CD4-positive, CD25-positive, alpha-beta regulatory T cell (primary cell): ENCODE results near the gene GFI1B. TPM values are rescaled to one million over a fixed set of nuclear protein-coding genes. Genes with fewer than 3 reads are reported as not detected.

Source experiments
- ATAC-seq, 2 donors: fragments of 150-1000 bp; cut with Tn5 transposase; one replicate each; pipeline ENCODE4 v1.10.0; 2021; ENCODE audit warnings: low read depth in 2 of 2, moderate number of reproducible peaks in 2 of 2, moderate library complexity in 1 of 2
- DNase-seq, 3 donors: peaks; one replicate each; pipeline versions ENCODE4 v3.0.0 to v3.0.0-alpha.2; 2012 to 2022; ENCODE audit warnings: mixed read lengths in 1 of 3
- H3K27ac ChIP-seq: one replicate; pipeline ENCODE4 v1.7.0; 2013; ENCODE audit warnings: mild to moderate bottlenecking, low read length; ENCODE audit not compliant: insufficient read depth, poor library complexity, severe bottlenecking
- H3K27me3 ChIP-seq: one replicate; pipeline ENCODE4 v1.7.0; 2013; ENCODE audit warnings: low read length; ENCODE audit not compliant: control insufficient read depth, insufficient read depth
- H3K36me3 ChIP-seq: one replicate; pipeline ENCODE4 v1.7.0; 2013; ENCODE audit warnings: mild to moderate bottlenecking, low read length, moderate library complexity; ENCODE audit not compliant: control insufficient read depth, insufficient read depth
- H3K4me1 ChIP-seq: 2 replicates; pipeline ENCODE4 v1.7.0; 2013; ENCODE audit warnings: mild to moderate bottlenecking, low read length; ENCODE audit not compliant: insufficient read depth, control insufficient read depth, poor library complexity, severe bottlenecking
- H3K4me3 ChIP-seq: one replicate; pipeline ENCODE4 v1.7.0; 2013; ENCODE audit warnings: low read depth, mild to moderate bottlenecking, low read length, moderate library complexity
- H3K9me3 ChIP-seq, 2 experiments: 1 replicate in 1 of 2; 2 replicates in 1 of 2; pipeline ENCODE4 v1.7.0; 2013; ENCODE audit warnings: low read length in 2 of 2, mild to moderate bottlenecking in 1 of 2, moderate library complexity in 1 of 2; ENCODE audit not compliant: control insufficient read depth in 2 of 2
- H3K27ac Mint-ChIP-seq, 3 donors: one replicate each; pipeline ENCODE4 v1.8.0; 2020 to 2022; ENCODE audit warnings: mild to moderate bottlenecking in 3 of 3, mixed read lengths in 3 of 3, moderate library complexity in 2 of 3
- H3K27me3 Mint-ChIP-seq: one replicate; pipeline ENCODE4 v1.8.0; 2022; ENCODE audit warnings: mild to moderate bottlenecking, mixed read lengths
- H3K36me3 Mint-ChIP-seq: one replicate; pipeline ENCODE4 v1.8.0; 2020; ENCODE audit warnings: mixed read lengths
- H3K4me1 Mint-ChIP-seq, 4 donors: one replicate each; pipeline ENCODE4 v1.8.0; 2020 to 2022; ENCODE audit warnings: mixed read lengths in 4 of 4, mild to moderate bottlenecking in 1 of 4
- H3K4me3 Mint-ChIP-seq, 4 donors: one replicate each; pipeline ENCODE4 v1.8.0; 2020 to 2022; ENCODE audit warnings: mild to moderate bottlenecking in 4 of 4, mixed read lengths in 4 of 4, moderate library complexity in 3 of 4
- H3K9me3 Mint-ChIP-seq, 7 donors: one replicate each; pipeline ENCODE4 v1.8.0; 2020 to 2022; ENCODE audit warnings: mixed read lengths in 7 of 7, mild to moderate bottlenecking in 3 of 7, moderate library complexity in 2 of 7
- polyA plus RNA-seq, 4 donors: library from polyadenylated mRNA; unstranded; fragments of 300-500 nt; fragmentation: Illumina TruSeq; gene quantifications; one replicate each; pipeline ENCODE4 v1.2.3, GENCODE V29; 2021
- total RNA-seq: library from RNA; stranded (reverse); gene quantifications from one replicate; pipeline ENCODE4 v1.2.3, GENCODE V29; 2022

GFI1B gene
- total RNA-seq (3.3 TPM), polyA plus RNA-seq (under 1 TPM in 1 of 4 donors, not detected in 3; 0.05 TPM)

DNA sequence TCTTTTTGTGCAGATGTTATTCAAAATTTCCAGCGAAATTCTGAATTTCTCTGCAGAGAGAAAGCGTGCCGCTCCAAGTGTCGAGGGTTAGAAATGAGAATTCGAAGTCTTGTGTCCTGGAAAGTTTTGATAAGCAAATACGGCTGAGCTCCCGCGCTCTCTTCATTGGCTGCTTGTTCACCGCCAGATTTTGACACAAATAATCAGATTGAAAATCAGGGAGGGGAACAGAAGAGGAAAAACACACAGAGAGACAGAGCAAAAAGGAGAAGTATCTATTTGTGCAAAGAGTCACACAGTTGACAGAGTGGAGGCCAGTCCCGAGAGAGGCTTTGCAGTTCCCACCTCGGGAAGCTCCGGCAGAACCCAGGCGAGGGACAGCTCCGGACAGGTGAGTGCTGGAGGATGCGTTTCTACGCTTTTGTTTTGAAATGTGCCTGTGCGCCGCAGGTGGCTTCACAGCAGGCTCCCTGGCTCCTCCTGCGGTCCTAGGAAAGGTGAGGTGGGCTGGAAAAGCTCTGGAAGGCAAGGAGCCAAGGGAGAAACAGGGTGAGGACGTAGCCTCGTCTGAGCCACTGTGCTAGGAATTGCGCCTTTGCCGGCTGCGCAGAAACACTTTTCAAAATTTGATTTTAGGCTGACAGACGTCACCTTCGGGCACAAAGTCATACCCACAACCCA, at the start of gene GFI1B:
GFI1B (plus strand) TSS at position 244 of the 681 bp plus-strand sequence. CDS start 7,985 bp downstream, outside the sequence.
- Histone ChIP-seq H3K36me3 (no peaks in the 10 kb centered on the region), H3K27ac (no peak within 1 kb of the TSS), H3K27me3 (peaks cover 31% of the 10 kb centered on the region), H3K4me3 (no peak within 1 kb of the TSS), H3K9me3 (no peaks in the 10 kb centered on the region), H3K4me1 (no peaks in the 10 kb centered on the region)
- ATAC-seq, result no peak
- Mint-ChIP-seq H3K4me1 (peaks cover 0 to 5% (median 0%) of the 10 kb centered on the region in 4 donors), H3K9me3 (peaks cover 0 to 2% (median 0%) of the 10 kb centered on the region in 7 donors), H3K4me3 (no peak within 1 kb of the TSS), H3K36me3 (no peaks in the 10 kb centered on the region), H3K27ac (no peak within 1 kb of the TSS), H3K27me3 (peaks cover 57% of the 10 kb centered on the region)
- no peak for DNase-seq

DNA sequence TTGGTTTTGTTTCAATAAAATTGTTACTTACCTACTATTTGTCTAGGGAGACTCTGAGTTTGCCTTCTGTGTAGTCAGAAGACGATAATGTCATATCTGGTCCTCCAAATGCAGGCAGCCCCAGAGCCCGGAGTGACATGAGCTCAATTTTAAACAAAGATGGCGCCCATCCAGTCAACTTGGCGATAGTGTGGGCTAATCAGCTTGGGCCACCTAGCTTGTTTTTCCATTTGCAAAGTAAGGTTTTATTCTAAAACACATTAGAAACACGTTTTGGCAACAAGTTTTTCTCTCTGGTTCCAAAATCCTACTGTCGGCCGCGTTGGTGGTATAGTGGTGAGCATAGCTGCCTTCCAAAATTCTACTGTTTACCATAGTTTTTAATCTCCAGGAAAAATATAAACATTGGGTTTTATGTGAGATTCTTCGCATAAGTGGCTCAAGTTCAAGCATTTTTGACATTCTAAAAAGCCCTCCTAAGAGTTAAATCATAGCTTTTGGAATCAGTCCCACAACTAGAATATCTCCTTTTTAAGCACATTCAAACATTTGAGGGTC, 47.2 kb upstream of the GFI1B start:
- no peak overlapping the region for H3K4me3 ChIP-seq
- no peak for DNase-seq
- no peaks in the 10 kb centered on the region for H3K27me3 Mint-ChIP-seq
- no peak for ATAC-seq
- no peaks in the 10 kb centered on the region for H3K9me3 ChIP-seq
- H3K36me3 ChIP-seq, result peaks cover 48% of the 10 kb centered on the region
- H3K4me3 Mint-ChIP-seq, result no peak overlapping the region
- no peak overlapping the region for H3K27ac Mint-ChIP-seq
- no peak overlapping the region for H3K27ac ChIP-seq
- peaks cover 50% of the 10 kb centered on the region for H3K36me3 Mint-ChIP-seq
- peaks cover 17 to 25% (median 19%) of the 10 kb centered on the region in 4 donors for H3K4me1 Mint-ChIP-seq
- H3K27me3 ChIP-seq, result no peaks in the 10 kb centered on the region
- peaks cover 0 to 2% (median 0%) of the 10 kb centered on the region in 7 donors for H3K9me3 Mint-ChIP-seq
- no peaks in the 10 kb centered on the region for H3K4me1 ChIP-seq

DNA sequence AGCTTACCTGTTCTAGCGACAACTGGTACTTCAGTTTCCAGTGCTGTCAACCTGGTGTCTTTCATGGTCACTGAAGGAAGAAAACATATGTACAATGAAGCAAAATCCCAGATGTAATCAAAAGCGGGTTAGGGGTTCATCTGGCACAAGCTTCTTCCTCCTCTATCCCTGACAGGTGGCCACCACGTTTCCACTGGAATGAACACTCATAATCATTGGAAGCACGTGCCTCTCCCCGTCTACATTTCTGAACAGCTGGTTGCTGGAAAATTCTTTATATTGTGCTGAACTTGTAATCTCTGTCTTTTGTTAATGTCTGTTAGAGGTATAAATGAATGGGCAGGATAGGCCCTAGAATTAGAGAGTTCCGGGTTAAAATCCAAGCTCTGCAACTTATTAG, 43.5 kb upstream of the GFI1B start:
- H3K27ac Mint-ChIP-seq, result no peak overlapping the region
- H3K27me3 Mint-ChIP-seq, result no peaks in the 10 kb centered on the region
- no peaks in the 10 kb centered on the region for H3K9me3 ChIP-seq
- ATAC-seq (no peak), DNase-seq (no peak)
- H3K36me3 ChIP-seq, result peaks cover 18% of the 10 kb centered on the region
- H3K27ac ChIP-seq, result no peak overlapping the region
- H3K4me1 Mint-ChIP-seq, result peaks cover 12 to 31% (median 25%) of the 10 kb centered on the region in 4 donors
- no peak overlapping the region for H3K4me3 Mint-ChIP-seq
- H3K36me3 Mint-ChIP-seq, result peaks cover 30% of the 10 kb centered on the region
- H3K4me3 ChIP-seq, result no peak overlapping the region
- H3K27me3 ChIP-seq, result no peaks in the 10 kb centered on the region
- H3K4me1 ChIP-seq, result no peaks in the 10 kb centered on the region
- H3K9me3 Mint-ChIP-seq, result peaks cover 0 to 2% (median 0%) of the 10 kb centered on the region in 7 donors

DNA sequence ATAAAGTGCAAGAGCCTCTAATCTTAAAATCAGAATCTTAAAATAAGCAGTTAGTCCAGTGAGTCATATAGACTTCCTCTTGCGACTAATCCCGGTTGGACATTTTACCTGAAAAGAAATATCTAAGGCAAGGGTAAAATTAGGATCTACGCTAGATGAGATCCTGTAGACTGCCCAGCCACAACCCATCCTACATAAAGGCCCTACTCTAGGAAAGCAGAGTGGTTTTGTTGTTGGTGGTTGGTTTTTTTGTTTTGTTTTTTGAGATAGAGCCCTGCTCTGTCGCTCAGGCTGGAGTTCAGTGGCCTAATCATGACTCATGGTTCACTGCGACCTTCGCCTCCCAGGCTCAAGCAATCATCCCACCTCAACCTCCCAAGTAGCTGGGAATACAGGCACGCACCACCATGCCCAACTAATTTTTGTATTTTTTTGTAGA, 41.0 kb upstream of the GFI1B start:
- peaks cover 0 to 2% (median 0%) of the 10 kb centered on the region in 7 donors for H3K9me3 Mint-ChIP-seq
- DNase-seq, result no peak
- Histone ChIP-seq H3K4me1 (no peaks in the 10 kb centered on the region), H3K9me3 (no peaks in the 10 kb centered on the region), H3K36me3 (peaks cover 14% of the 10 kb centered on the region), H3K4me3 (no peak overlapping the region), H3K27ac (no peak overlapping the region), H3K27me3 (no peaks in the 10 kb centered on the region)
- no peak for ATAC-seq
- peaks cover 12 to 36% (median 32%) of the 10 kb centered on the region in 4 donors for H3K4me1 Mint-ChIP-seq
- no peak overlapping the region for H3K4me3 Mint-ChIP-seq
- H3K36me3 Mint-ChIP-seq, result peaks cover 16% of the 10 kb centered on the region
- peak overlapping the region in 1 of 3 donors; percentile 30 for H3K27ac Mint-ChIP-seq
- H3K27me3 Mint-ChIP-seq, result no peaks in the 10 kb centered on the region

DNA sequence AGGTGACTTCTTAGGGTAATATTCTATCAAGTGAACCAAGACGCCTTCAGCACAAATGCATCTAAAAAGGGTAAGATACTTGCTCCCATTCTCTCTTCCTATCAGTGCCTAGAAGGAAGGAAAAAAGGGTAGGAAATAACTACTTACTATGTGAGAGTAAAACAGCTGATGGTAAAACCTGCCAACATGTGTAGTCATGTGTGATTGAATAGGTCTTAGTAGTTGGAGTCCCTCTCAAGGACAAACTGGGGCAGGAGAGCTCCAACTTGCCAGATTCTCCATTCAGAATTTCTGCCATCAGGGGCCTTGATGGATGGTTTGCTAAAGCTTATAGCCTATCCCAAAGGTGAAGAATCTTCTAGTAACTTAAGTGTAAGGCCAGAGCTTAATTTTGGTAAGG, 39.3 kb upstream of the GFI1B start:
- peaks cover 5% of the 10 kb centered on the region for H3K36me3 Mint-ChIP-seq
- H3K9me3 ChIP-seq, result no peaks in the 10 kb centered on the region
- DNase-seq (no peak), ATAC-seq (no peak)
- peaks cover 11% of the 10 kb centered on the region for H3K36me3 ChIP-seq
- no peaks in the 10 kb centered on the region for H3K9me3 Mint-ChIP-seq
- no peaks in the 10 kb centered on the region for H3K27me3 ChIP-seq
- H3K27ac ChIP-seq, result no peak overlapping the region
- no peak overlapping the region for H3K4me3 ChIP-seq
- peaks cover 17 to 46% (median 39%) of the 10 kb centered on the region in 4 donors for H3K4me1 Mint-ChIP-seq
- H3K27ac Mint-ChIP-seq, result no peak overlapping the region
- no peak overlapping the region for H3K4me3 Mint-ChIP-seq
- no peaks in the 10 kb centered on the region for H3K27me3 Mint-ChIP-seq
- peaks cover 14% of the 10 kb centered on the region for H3K4me1 ChIP-seq

DNA sequence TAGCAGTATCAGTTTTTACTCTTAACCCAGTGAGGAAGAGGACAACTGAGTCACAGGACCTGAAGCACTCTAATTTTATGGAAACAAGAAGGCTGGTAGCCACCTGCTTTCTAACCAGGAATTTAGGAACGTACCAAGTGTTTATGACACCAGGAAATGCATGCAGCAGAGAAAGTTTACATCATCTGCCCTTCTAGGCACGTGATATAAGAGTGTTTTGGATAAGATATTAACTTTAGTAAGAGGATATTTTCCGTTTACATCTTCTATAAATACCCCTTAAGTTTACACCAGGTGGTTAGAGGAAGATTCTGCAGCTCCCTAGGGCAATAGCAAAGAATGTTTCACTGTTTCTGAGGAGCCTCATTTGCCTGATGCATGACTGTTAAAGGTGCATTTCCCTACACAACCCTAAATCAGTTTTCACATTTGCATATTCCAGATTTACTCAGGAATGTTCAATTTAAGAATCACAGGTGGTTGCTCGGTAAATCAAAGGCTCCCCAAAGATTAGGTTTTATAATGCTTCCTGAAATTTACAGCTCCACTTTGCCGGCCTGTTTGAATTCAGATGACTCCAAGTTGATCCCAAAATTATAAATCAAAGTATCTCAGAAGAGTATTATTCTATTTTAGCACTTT, 35.8 kb upstream of the GFI1B start:
- DNase-seq (no peak), ATAC-seq (no peak)
- Histone ChIP-seq H3K27me3 (no peaks in the 10 kb centered on the region), H3K36me3 (peaks cover 4% of the 10 kb centered on the region), H3K9me3 (no peaks in the 10 kb centered on the region), H3K4me3 (no peak overlapping the region), H3K4me1 (peaks cover 23% of the 10 kb centered on the region), H3K27ac (no peak overlapping the region)
- H3K36me3 Mint-ChIP-seq, result no peaks in the 10 kb centered on the region
- H3K27ac Mint-ChIP-seq, result peak overlapping the region; percentile 31 to 100 (median 48)
- peaks cover 9% of the 10 kb centered on the region for H3K27me3 Mint-ChIP-seq
- H3K4me1 Mint-ChIP-seq, result peaks cover 22 to 52% (median 42%) of the 10 kb centered on the region in 4 donors
- peak overlapping the region; percentile 78 to 100 (median 98) for H3K4me3 Mint-ChIP-seq
- H3K9me3 Mint-ChIP-seq, result peaks cover 0 to 4% (median 0%) of the 10 kb centered on the region in 7 donors

DNA sequence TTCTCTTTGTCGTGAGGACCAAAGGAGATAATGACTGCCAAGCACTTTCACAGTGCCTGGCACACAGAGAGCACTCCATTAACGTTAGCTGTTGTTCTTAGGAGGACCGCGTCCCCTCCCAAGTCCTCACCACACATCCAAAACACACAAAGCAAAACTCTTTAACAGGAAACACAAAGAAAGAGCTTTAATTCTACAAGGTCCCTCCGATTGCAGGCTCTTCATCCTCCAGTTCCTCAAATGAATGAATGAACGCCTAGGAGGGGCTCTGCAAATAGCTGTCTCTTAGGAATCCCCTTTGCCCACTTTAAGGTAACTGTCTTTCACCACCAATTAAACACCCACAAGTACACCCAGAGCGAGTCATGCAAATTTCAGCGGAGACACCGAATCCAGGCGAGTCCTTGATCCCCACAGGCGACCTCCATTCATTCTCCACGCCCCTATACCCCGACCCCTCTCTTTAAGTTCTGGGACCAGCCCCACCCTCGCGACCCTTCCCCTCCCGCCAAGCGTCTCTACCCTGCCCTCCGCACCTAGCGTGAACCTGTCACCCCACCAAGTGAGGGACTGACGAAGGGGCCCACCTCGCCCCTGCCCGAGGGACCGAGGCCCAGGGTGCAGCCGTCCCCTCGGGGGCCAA, 34.7 kb upstream of the GFI1B start:
- Histone ChIP-seq H3K27me3 (no peaks in the 10 kb centered on the region), H3K27ac (peak overlapping the region; percentile 98), H3K9me3 (no peaks in the 10 kb centered on the region), H3K36me3 (peaks cover 4% of the 10 kb centered on the region), H3K4me1 (peaks cover 23% of the 10 kb centered on the region), H3K4me3 (peak overlapping the region; percentile 79)
- Mint-ChIP-seq H3K27ac (peak overlapping the region; percentile 29 to 100 (median 97)), H3K4me3 (peak overlapping the region; percentile 93 to 100 (median 98)), H3K4me1 (peaks cover 17 to 48% (median 36%) of the 10 kb centered on the region in 4 donors), H3K36me3 (no peaks in the 10 kb centered on the region), H3K27me3 (peaks cover 9% of the 10 kb centered on the region), H3K9me3 (peaks cover 0 to 4% (median 0%) of the 10 kb centered on the region in 7 donors)
- DNase-seq (peak in 2 of 3 donors; percentile 4 to 20), ATAC-seq (no peak)
